Skeletal muscle satellite cell (primary cell): ENCODE data around the gene PAX7.

Experiments
- H3K27me3 ChIP-seq: 2 replicates; pipeline ENCODE4 v1.7.0; 2013; ENCODE audit warnings: low read length; ENCODE audit not compliant: control insufficient read depth, insufficient read depth
- H3K36me3 ChIP-seq: 2 replicates; pipeline ENCODE4 v1.7.0; 2013; ENCODE audit warnings: mild to moderate bottlenecking, control low read depth, low read length; ENCODE audit not compliant: insufficient read depth
- H3K4me1 ChIP-seq: 2 replicates; pipeline ENCODE4 v1.7.0; 2013; ENCODE audit warnings: low read length; ENCODE audit not compliant: control insufficient read depth, insufficient read depth
- H3K4me2 ChIP-seq: 2 replicates; pipeline ENCODE4 v1.7.0; 2013; ENCODE audit warnings: mild to moderate bottlenecking, low read length
- H3K4me3 ChIP-seq: 2 replicates; pipeline ENCODE4 v1.7.0; 2013; ENCODE audit warnings: low read length
- H3K9ac ChIP-seq: 2 replicates; pipeline ENCODE4 v1.7.0; 2013; ENCODE audit warnings: mild to moderate bottlenecking, low read depth, low read length, moderate library complexity
- H3K9me3 ChIP-seq: replicated peaks from 2 replicates; pipeline ENCODE4 v1.7.0; 2013; ENCODE audit warnings: mild to moderate bottlenecking, control low read depth, low read length

Gene PAX7

DNA sequence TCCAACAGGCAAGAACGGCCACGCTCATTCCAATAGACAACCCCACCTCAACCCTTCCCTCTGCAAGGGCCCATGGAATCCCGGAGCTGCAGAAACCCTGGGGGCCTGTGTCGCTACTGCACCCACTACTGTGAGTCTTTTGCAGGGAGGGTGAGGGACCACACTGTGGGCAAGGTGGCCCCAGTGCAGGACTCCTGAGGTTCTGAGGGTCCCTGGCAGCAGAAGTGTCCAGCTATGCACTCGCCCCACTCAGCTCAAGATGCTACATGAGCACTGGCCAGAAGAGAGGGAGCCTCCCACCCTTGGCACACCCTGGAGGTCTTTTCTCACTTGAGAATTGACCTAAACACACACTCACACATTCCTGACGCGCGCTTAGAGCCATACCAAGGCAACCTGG is 2.1 kb upstream of the PAX7 start:
- Histone ChIP-seq H3K9ac (no peak overlapping the region), H3K27me3 (peaks cover 79% of the 10 kb centered on the region), H3K9me3 (no peaks in the 10 kb centered on the region), H3K36me3 (no peaks in the 10 kb centered on the region), H3K4me1 (no peaks in the 10 kb centered on the region), H3K4me2 (no peak overlapping the region), H3K4me3 (no peak overlapping the region)

GRCh38 chr1:18629659-18630510 is 761 bp upstream of the PAX7 start:
- Histone ChIP-seq H3K36me3 (no peaks in the 10 kb centered on the region), H3K4me1 (no peaks in the 10 kb centered on the region), H3K9me3 (no peaks in the 10 kb centered on the region), H3K4me3 (no peak overlapping the region), H3K4me2 (no peak overlapping the region), H3K9ac (no peak overlapping the region), H3K27me3 (peaks cover 84% of the 10 kb centered on the region)

DNA sequence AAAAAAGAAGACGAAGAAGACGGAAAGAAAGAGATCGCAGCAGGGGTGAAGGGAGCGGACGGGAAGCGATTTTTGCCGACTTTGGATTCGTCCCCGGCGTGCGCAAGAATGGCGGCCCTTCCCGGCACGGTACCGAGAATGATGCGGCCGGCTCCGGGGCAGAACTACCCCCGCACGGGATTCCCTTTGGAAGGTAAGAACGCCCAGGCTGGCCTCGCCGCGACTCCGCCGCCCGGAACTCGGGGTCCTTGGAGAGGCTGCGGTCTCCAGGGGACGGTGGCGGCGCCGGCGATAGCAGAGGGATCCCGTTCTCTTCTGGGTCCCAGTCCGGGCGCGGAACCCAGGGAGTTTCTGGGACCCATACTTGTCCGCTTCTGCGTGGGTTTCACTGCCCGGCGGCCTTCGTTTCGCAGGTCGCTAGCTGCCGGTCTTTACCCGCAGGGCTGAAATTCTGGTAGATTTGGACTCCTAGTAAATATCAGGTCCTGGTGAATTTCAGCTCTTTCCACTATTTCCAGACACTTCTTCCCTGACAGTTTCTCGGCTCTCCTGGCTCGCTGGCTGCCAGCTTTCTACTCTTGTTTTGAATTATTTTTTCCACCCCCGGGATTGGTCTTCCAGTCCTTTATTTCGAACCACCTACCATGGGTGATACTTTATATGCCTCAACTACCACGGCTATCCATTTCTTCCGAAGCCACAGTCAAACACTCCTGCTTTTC is 1.0 kb downstream of the PAX7 start:
- H3K4me2 ChIP-seq, result no peak overlapping the region
- H3K36me3 ChIP-seq, result no peaks in the 10 kb centered on the region
- no peak overlapping the region for H3K9ac ChIP-seq
- H3K4me1 ChIP-seq, result no peaks in the 10 kb centered on the region
- H3K27me3 ChIP-seq, result peaks cover 89% of the 10 kb centered on the region
- H3K9me3 ChIP-seq, result no peaks in the 10 kb centered on the region
- no peak overlapping the region for H3K4me3 ChIP-seq

DNA sequence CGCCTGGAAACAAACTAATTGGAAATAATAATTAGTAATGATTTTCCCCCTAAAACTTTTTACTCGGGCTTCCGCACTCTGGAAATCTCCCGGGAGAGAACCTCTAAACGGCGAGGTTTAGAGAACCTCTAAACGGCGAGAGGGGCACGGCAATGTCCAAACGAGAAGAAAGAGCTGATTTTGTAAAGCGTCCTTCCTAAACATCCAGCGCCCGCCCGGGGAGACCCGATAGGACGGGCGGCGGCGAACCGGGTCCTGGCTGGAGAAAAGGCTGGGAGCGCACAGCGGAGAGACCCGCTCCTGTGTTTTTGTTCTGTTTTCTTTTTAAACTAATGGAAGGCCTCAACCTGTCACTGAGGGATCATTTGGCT is 1.6 kb downstream of the PAX7 start:
- no peaks in the 10 kb centered on the region for H3K36me3 ChIP-seq
- H3K27me3 ChIP-seq, result peaks cover 93% of the 10 kb centered on the region
- H3K9me3 ChIP-seq, result no peaks in the 10 kb centered on the region
- no peak overlapping the region for H3K4me2 ChIP-seq
- H3K9ac ChIP-seq, result no peak overlapping the region
- H3K4me3 ChIP-seq, result no peak overlapping the region
- no peaks in the 10 kb centered on the region for H3K4me1 ChIP-seq

GRCh38 chr1:18632783-18633421 is 2.3 kb downstream of the PAX7 start:
- H3K9ac ChIP-seq, result no peak overlapping the region
- no peaks in the 10 kb centered on the region for H3K36me3 ChIP-seq
- H3K9me3 ChIP-seq, result no peaks in the 10 kb centered on the region
- no peaks in the 10 kb centered on the region for H3K4me1 ChIP-seq
- H3K27me3 ChIP-seq, result peaks cover 93% of the 10 kb centered on the region
- H3K4me2 ChIP-seq, result no peak overlapping the region
- no peak overlapping the region for H3K4me3 ChIP-seq

GRCh38 chr1:18633422-18634155 is 2.9 kb downstream of the PAX7 start:
- no peaks in the 10 kb centered on the region for H3K36me3 ChIP-seq
- no peaks in the 10 kb centered on the region for H3K9me3 ChIP-seq
- H3K27me3 ChIP-seq, result peaks cover 93% of the 10 kb centered on the region
- no peaks in the 10 kb centered on the region for H3K4me1 ChIP-seq
- no peak overlapping the region for H3K9ac ChIP-seq
- H3K4me3 ChIP-seq, result no peak overlapping the region
- H3K4me2 ChIP-seq, result no peak overlapping the region

DNA sequence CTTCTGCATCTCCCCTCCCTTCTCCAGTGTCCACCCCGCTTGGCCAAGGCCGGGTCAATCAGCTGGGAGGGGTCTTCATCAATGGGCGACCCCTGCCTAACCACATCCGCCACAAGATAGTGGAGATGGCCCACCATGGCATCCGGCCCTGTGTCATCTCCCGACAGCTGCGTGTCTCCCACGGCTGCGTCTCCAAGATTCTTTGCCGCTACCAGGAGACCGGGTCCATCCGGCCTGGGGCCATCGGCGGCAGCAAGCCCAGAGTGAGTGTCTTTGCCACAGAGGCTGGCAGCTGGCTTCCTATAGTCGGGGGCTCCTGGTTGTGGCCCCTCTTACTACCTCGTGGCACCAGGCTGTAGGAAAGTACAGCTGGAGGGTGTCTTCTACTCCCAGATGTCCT is 3.6 kb downstream of the PAX7 start:
- no peaks in the 10 kb centered on the region for H3K9me3 ChIP-seq
- H3K27me3 ChIP-seq, result peaks cover 93% of the 10 kb centered on the region
- H3K9ac ChIP-seq, result no peak overlapping the region

GRCh38 chr1:18635070-18635577 is 4.5 kb downstream of the PAX7 start:
- Histone ChIP-seq H3K9me3 (no peaks in the 10 kb centered on the region), H3K9ac (no peak overlapping the region), H3K36me3 (no peaks in the 10 kb centered on the region), H3K27me3 (peaks cover 93% of the 10 kb centered on the region), H3K4me2 (no peak overlapping the region), H3K4me1 (no peaks in the 10 kb centered on the region), H3K4me3 (no peak overlapping the region)

More for the DNA sequence above, 3.6 kb downstream of the PAX7 start:
- no peaks in the 10 kb centered on the region for H3K36me3 ChIP-seq
- no peaks in the 10 kb centered on the region for H3K4me1 ChIP-seq
- H3K4me2 ChIP-seq, result no peak overlapping the region
- no peak overlapping the region for H3K4me3 ChIP-seq

- Histone ChIP-seq H3K27me3 (peaks cover 94% of the 10 kb centered on the region), H3K4me1 (no peaks in the 10 kb centered on the region), H3K9ac (no peak overlapping the region), H3K36me3 (no peaks in the 10 kb centered on the region), H3K9me3 (no peaks in the 10 kb centered on the region), H3K4me2 (no peak overlapping the region), H3K4me3 (no peak overlapping the region)
Observed at GRCh38 chr1:18635891-18636595, 5.4 kb downstream of the PAX7 start.

DNA sequence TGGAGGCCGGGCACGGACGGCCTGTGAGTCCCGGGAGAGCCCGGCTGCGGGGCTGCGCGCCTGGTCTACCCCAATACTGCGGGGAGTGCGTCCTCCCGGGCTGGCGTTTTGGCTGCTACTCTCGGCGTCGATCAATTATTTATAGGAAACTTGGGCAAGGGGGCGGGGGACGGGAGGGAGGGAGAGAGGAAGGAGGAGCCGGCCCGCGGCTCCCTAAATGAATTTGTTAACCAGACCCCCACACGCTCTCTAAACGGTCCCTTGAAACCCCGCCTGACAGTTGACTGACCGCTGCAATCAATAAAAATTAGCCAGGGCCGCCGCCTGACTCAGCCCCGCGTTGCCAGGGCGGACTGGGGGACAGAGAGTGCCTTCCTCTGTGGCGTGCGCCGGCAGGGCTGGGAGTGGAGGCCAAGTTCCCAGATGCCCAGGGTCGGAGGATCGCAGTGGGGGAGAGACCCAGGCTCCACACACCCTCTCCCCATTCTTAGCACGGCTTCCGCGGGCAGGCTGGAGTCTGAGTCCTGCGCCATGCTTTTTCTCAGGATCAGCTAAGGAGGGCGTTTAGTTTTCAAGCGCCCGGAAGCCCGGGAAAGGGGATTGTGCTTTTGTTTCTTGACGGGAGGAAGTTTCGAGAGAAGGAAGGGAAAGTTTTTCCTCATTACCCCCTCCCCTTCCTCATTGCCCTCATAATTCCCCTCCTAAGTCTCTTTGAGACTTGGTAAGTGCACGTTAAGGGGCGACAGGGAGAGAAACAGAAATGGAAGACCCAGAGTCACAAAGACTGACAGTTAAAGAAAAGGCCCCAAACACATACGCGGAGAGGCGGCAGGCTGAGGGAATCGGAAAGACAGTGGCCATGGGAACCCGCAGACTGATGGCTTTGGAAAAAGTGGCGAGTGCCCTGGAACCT is 6.2 kb downstream of the PAX7 start:
- H3K9me3 ChIP-seq, result no peaks in the 10 kb centered on the region
- H3K4me2 ChIP-seq, result no peak overlapping the region
- H3K9ac ChIP-seq, result no peak overlapping the region
- peaks cover 95% of the 10 kb centered on the region for H3K27me3 ChIP-seq
- no peaks in the 10 kb centered on the region for H3K4me1 ChIP-seq
- H3K4me3 ChIP-seq, result no peak overlapping the region
- no peaks in the 10 kb centered on the region for H3K36me3 ChIP-seq
